ENCODE measurements around the gene CCDC102A. TPM values are rescaled to one million over a fixed set of nuclear protein-coding genes. Genes with fewer than 3 reads are reported as not detected.
A peak's percentile ranks its signal among the peaks of the same experiment; 100 is the strongest.

Gene CCDC102A
- total and polyA plus RNA-seq, 11 donors, result 3.3 to 17.0 (median 6.8) TPM

DNA sequence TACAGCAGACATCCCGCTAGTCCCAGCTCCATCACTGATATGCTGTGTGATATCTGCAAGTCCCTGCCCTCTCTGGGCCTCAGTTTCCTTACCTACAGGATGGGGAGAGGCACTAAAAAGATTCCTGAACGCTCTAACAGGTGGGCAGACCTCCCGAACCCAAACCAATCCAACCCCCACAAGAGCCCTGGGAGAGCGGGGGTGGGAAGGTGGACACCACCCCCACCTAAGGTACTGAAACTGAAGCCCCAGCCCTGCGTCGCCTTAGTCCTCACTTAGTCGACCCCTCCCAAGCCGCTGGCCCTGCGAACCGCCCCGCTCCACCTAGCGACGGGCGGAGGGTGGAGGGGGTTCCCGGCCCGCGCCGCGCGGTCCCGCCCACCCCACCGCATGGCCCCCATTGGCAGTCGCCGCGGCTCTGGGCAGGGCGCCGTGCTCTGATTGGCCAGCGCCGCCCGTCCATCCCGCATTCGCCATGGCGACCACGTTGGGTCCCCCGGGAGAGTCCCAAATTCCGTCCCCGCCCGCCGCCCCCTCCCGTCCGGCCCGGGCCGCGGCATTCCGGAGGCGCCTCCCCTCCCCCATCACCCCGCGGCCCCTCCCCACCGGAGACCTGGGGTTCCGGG, 578 bp downstream of the CCDC102A start:
- Histone ChIP-seq H3K4me1 (peaks cover 0 to 81% (median 33%) of the 10 kb centered on the region in 12 donors), H3K9me3 (no peaks in the 10 kb centered on the region), H3K4me3 (peak overlapping the region; percentile 64 to 98 (median 91)), H3K27me3 (peaks cover 0 to 5% (median 0%) of the 10 kb centered on the region in 9 donors), H3K36me3 (no peaks in the 10 kb centered on the region), H3K27ac (peak overlapping the region; percentile 61 to 97 (median 93))
- ATAC-seq (peak; percentile 94 to 97 (median 96)), DNase-seq (peak; percentile 96 to 97 (median 97))
- TF ChIP-seq, protein P1, sequence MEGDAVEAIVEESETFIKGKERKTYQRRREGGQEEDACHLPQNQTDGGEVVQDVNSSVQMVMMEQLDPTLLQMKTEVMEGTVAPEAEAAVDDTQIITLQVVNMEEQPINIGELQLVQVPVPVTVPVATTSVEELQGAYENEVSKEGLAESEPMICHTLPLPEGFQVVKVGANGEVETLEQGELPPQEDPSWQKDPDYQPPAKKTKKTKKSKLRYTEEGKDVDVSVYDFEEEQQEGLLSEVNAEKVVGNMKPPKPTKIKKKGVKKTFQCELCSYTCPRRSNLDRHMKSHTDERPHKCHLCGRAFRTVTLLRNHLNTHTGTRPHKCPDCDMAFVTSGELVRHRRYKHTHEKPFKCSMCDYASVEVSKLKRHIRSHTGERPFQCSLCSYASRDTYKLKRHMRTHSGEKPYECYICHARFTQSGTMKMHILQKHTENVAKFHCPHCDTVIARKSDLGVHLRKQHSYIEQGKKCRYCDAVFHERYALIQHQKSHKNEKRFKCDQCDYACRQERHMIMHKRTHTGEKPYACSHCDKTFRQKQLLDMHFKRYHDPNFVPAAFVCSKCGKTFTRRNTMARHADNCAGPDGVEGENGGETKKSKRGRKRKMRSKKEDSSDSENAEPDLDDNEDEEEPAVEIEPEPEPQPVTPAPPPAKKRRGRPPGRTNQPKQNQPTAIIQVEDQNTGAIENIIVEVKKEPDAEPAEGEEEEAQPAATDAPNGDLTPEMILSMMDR (IDR thresholded peaks at IDR 0.05), result peak in 6 of 12 donors; percentile 12 to 57 (median 33)
- TF ChIP-seq POLR2A (IDR thresholded peaks at IDR 0.05), result peak in 1 of 2 donors; percentile 37
- intact Hi-C loops (cut with DNase I), result no loop called here
- WGBS, 4 donors, result 1 to 2% (median 1%) methylated on average over 16 to 50 of the region's 50 CpGs

DNA sequence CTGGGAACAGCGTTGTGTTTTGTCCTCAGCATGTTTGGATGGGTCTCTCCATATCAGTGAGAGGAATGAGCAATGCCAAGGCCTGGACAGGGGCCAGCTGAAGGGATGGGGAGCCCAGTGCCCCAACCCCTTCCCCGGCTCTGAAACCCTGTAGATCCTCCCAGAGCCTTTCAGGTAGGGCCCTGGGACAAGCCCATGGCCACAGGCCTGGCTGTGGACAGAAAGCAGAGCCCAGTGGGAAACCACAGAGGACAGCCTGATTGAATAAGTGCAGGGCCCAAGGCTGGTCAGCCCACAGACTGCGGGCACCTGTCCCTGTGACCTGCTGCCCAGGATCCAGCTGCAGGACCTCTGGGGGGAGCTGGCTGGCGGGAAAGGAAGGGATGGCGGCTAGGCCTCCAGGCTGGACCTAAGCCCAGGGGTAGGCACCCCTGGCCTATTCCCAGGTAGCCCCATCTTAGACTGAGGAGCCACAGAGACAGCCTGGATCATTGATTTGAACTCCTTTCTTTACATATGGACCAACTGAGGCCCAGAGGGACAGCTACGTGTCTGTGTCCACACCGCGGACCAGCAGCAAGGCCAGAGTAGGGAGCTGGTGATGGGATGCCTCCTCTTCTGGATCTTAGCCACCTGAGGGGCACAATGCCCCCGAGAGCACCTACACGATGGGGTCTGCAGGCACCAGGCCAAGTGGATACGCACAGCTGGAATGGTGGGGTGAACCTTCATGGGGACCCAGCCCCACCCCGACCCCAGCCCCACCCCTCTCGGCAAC, 1.3 kb downstream of the CCDC102A start:
- TF ChIP-seq, protein P1 (IDR thresholded peaks at IDR 0.05), result no peak
- no peak for TF ChIP-seq POLR2A (IDR thresholded peaks at IDR 0.05)
- Histone ChIP-seq H3K27me3 (peaks cover 0 to 5% (median 0%) of the 10 kb centered on the region in 9 donors), H3K4me1 (peaks cover 0 to 88% (median 38%) of the 10 kb centered on the region in 12 donors), H3K4me3 (peak overlapping the region; percentile 64 to 98 (median 91)), H3K36me3 (no peaks in the 10 kb centered on the region), H3K27ac (peak overlapping the region in 11 of 12 donors; percentile 79 to 97 (median 94)), H3K9me3 (no peaks in the 10 kb centered on the region)
- DNase-seq (no peak), ATAC-seq (no peak)
- WGBS, 4 donors, result 23 to 57% (median 49%) methylated on average over 8 to 13 of the region's 13 CpGs
- intact Hi-C loops (cut with DNase I), result no loop called here

DNA sequence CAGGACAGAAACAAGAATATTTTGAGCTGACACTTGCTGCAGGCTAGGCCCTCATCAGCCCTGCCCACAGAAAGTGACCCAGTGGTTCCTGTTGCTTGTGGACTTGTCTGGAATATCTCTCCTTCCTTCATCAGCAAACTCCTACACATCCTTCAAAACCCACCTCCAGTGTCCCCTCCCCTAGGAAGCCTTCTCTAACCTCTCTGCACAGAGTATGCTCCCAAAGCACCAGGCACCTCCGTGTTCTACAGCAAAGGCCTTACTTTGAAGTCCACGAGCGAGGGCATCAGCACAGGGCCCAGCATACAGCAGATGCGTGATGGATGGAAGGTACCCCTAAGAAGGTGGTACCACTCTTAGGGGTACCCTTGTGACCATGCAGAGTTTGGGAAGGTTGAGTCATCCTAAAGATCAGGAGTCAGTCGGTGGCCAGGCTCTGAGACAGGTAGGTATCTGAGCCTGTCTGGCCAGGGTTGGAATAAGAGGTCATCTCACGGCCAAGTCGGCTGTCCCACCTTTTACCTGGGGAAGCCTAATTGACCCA, 2.0 kb downstream of the CCDC102A start:
- DNase-seq (no peak), ATAC-seq (no peak)
- peaks cover 0 to 88% (median 41%) of the 10 kb centered on the region in 12 donors for H3K4me1 ChIP-seq
- TF ChIP-seq POLR2A (IDR thresholded peaks at IDR 0.05), result no peak
- TF ChIP-seq, protein P1 (IDR thresholded peaks at IDR 0.05), result no peak
- peaks cover 0 to 5% (median 0%) of the 10 kb centered on the region in 9 donors for H3K27me3 ChIP-seq
- intact Hi-C loops (cut with DNase I), result no loop called here
- no peaks in the 10 kb centered on the region for H3K9me3 ChIP-seq
- H3K27ac ChIP-seq, result peak overlapping the region in 2 of 12 donors; percentile 45 to 66
- WGBS, 4 donors, result 92 to 98% (median 97%) methylated on average over 7 of the region's 7 CpGs
- no peaks in the 10 kb centered on the region for H3K36me3 ChIP-seq
- no peak overlapping the region for H3K4me3 ChIP-seq
